ENCODE results near the gene COL23A1.

GRCh38 chr5:178582291-178582690, 7.9 kb downstream of the COL23A1 start:
- no peak for TF ChIP-seq CTCF (IDR thresholded peaks at IDR 0.05; ENCODE audit: poor library complexity)
- TF ChIP-seq EZH2 (IDR thresholded peaks at IDR 0.05; ENCODE audit: borderline replicate concordance) = no peak

Data from hepatocyte (in vitro differentiated cells).